MCF 10A (cell line): Measurements from ENCODE around the gene GZMM. TPM values are rescaled to one million over a fixed set of nuclear protein-coding genes. Genes with fewer than 3 reads are reported as not detected.

Experiments used
- BruUV-seq: library from RNA; stranded (reverse); fragments of 400-500 nt; replicated peaks from 2 replicates; lab custom pipeline; 2021; lab: Mats Ljungman, UMichigan
- CTCF ChIA-PET: fragments of 300-600 bp; sonication (Branson Sonifier 250); formaldehyde crosslinking; extraction: SDS; loops from one replicate; lab custom pipeline; 2021; ENCODE audit warnings: antibody characterized with exemption, inconsistent platforms; lab: Yijun Ruan, JAX
- POLR2A ChIA-PET: fragments of 300-600, 350-650 bp; sonication (Branson Sonifier 250); formaldehyde crosslinking; extraction: SDS; loops from one replicate; lab custom pipeline; 2020; ENCODE audit warnings: antibody characterized with exemption, inconsistent platforms; lab: Yijun Ruan, JAX
- DNase-seq: peaks from one replicate; pipeline ENCODE4 v3.0.0-alpha.2; 2018; ENCODE audit not compliant: unreplicated experiment
- H3K27ac Mint-ChIP-seq: one replicate; pipeline ENCODE4 v1.8.0; 2022; ENCODE audit warnings: mild to moderate bottlenecking, low read depth, mixed read lengths; ENCODE audit not compliant: unreplicated experiment
- H3K27me3 Mint-ChIP-seq: one replicate; pipeline ENCODE4 v1.8.0; 2022; ENCODE audit warnings: mixed read lengths; ENCODE audit not compliant: insufficient read depth, unreplicated experiment
- H3K36me3 Mint-ChIP-seq: one replicate; pipeline ENCODE4 v1.8.0; 2022; ENCODE audit warnings: mild to moderate bottlenecking, moderate library complexity, mixed read lengths; ENCODE audit not compliant: insufficient read depth, unreplicated experiment
- H3K4me1 Mint-ChIP-seq: one replicate; pipeline ENCODE4 v1.8.0; 2022; ENCODE audit warnings: mixed read lengths; ENCODE audit not compliant: insufficient read depth, unreplicated experiment
- H3K4me3 Mint-ChIP-seq: one replicate; pipeline ENCODE4 v1.8.0; 2022; ENCODE audit warnings: mild to moderate bottlenecking, moderate library complexity, mixed read lengths; ENCODE audit not compliant: unreplicated experiment
- H3K9me3 Mint-ChIP-seq: one replicate; pipeline ENCODE4 v1.8.0; 2022; ENCODE audit warnings: mixed read lengths; ENCODE audit not compliant: unreplicated experiment
- CTCF ChIP-seq: fragments of 200-600 bp; IDR thresholded peaks from one replicate; pipeline ENCODE4 v1.8.0; 2022; ENCODE audit warnings: antibody characterized with exemption, mild to moderate bottlenecking; ENCODE audit not compliant: unreplicated experiment
- intact Hi-C: fragments of 100-400 bp; cut with micrococcal nuclease; formaldehyde crosslinking; loops from 2 replicates; pipeline ENCODE4 v1.14.1; 2022
- total RNA-seq: library from RNA; stranded (reverse); gene quantifications from 2 replicates; pipeline ENCODE4 v1.2.3, GENCODE V29; 2022

Gene GZMM
- total RNA-seq, 1 experiment from 2014 or later, result not detected

- peaks cover 1% of the 10 kb centered on the region for H3K27me3 Mint-ChIP-seq
- intact Hi-C loops, result loop anchor here (5.0 to 10.0 kb wide), 2 partner anchors 120 to 162 kb away; partner anchors contain the start of gene MIER2
- BruUV-seq, result no TSS peak
- POLR2A ChIA-PET, result no interaction called here
- H3K4me3 Mint-ChIP-seq, result no peak overlapping the region
- H3K27ac Mint-ChIP-seq, result no peak overlapping the region
- H3K4me1 Mint-ChIP-seq, result peaks cover 13% of the 10 kb centered on the region
- TF ChIP-seq CTCF, result no peak
- CTCF ChIA-PET, result interaction anchor here (1.3 kb wide), 1 partner anchor 9 kb away, joined by 9 read pairs; the partner anchor contains the start of gene MADCAM1
- H3K36me3 Mint-ChIP-seq, result no peaks in the 10 kb centered on the region
- no peak for DNase-seq
- no peaks in the 10 kb centered on the region for H3K9me3 Mint-ChIP-seq
Measured at GRCh38 chr19:504616-505015, 39.2 kb upstream of the GZMM start.

DNA sequence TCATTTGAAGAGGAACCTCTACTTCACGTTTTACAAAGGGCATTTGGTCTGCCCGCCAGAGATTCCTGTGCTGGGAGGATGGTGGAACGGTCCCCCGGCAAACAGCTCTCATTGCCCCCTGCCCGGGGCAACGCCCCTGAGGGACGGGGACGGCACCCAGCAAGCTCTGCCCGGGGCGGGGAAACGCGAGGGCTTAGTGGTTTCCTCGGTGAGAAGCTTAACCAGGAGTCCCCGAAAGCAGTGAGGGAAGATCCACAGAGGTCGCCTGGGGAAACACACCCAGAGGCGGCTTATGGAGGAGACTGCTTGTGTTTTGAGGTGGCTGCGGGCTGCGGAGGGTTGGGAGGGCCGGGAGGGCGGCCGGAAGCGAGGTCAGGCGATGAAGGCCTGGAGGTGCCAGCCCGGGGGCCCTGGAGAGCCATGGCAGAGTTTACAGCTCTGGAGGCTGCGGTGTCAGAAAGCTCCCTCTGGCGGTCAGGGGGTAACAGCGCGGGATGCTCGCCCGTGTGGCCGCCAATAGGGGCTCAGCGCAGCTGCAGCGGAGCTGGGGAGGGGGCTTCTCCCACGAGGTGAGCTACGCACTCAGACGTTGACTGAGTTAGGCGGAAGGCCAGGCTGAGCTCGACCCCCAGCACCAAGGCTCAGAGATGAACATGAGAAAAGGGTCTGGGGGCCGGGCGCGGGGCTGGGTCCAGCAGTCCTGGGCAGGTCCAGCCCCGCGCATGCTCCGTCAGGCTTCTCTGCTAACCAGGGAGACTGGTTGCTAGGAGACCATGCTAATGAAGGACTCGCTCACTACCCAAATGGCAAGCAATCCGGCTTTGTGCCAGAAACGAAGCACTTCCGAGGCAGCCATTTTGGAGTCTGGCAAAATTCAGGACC is 37.2 kb upstream of the GZMM start:
- no peaks in the 10 kb centered on the region for H3K27me3 Mint-ChIP-seq
- peak overlapping the region; percentile 82 for H3K4me3 Mint-ChIP-seq
- CTCF ChIA-PET, result interaction anchor here (0.6 to 1.5 kb wide), 11 partner anchors 12 to 1846 kb away, joined by 3 to 9 read pairs (median 4); partner anchors contain the start of gene CDC34
- H3K36me3 Mint-ChIP-seq, result no peaks in the 10 kb centered on the region
- intact Hi-C loops, result loop anchor here (2.0 to 10.0 kb wide), 3 partner anchors 18 to 164 kb away; partner anchors contain the start of gene MIER2
- peak overlapping the region; percentile 98 for H3K27ac Mint-ChIP-seq
- DNase-seq, result peak; percentile 100
- TSS peak; percentile 63 for BruUV-seq
- H3K9me3 Mint-ChIP-seq, result no peaks in the 10 kb centered on the region
- peaks cover 24% of the 10 kb centered on the region for H3K4me1 Mint-ChIP-seq
- peak; percentile 95 for TF ChIP-seq CTCF
- POLR2A ChIA-PET, result interaction anchor here (0.6 to 2.9 kb wide), 10 partner anchors 14 to 668 kb away, joined by 3 to 24 read pairs (median 3); partner anchors contain the start of gene CDC34

DNA sequence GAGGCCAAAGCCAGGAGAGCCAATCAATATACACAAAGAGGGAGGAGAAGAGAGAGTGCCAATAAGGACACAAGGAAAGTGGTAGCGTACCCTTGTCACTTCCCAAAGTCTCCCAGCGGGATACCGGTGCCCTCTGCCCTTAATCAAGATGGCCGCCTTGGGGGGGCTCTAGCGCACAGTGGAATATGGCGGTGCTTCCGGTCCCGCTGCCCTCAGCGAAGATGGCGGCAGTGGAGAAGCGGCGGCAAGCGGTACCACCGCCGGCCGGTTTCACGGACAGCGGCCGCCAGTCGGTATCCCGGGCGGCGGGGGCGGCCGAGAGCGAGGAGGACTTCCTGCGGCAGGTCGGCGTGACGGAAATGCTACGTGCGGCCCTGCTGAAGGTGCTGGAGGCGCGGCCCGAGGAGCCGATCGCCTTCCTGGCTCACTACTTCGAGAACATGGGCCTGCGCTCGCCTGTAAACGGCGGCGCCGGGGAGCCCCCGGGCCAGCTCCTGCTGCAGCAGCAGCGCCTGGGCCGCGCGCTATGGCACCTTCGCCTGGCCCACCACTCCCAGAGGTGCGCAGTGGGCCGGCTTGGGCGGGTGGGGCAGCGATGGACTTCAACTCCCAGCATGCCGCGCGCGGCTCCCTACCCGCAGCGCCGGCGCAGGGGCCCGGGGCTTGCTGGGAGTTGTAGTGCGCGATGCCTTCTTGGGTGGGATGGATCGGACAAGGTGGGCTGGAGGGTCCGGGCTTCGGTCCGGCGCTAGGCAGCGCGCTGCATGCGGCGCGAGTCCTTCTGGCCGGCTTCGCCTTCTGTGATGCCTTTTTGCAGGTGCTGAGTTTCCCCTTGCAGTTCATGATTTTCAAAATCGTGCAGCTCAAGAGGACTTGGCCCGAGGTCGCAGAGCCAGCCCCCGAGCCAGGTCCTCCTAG is 36.3 kb upstream of the GZMM start, which contains the start of gene TPGS1:
TSS of gene TPGS1 (plus strand) at position 212 of the 918 bp plus-strand sequence. CDS start at position 222, 10 bp downstream.
- H3K36me3 Mint-ChIP-seq, result peaks cover 4% of the 10 kb centered on the region
- peak within 1 kb of the TSS; percentile 82 for H3K4me3 Mint-ChIP-seq
- POLR2A ChIA-PET, result interaction anchor here (1.0 to 2.9 kb wide), 6 partner anchors 19 to 197 kb away, joined by 3 to 24 read pairs (median 6); partner anchors contain the start of gene CDC34
- no peak for TF ChIP-seq CTCF
- peak within 1 kb of the TSS; percentile 98 for H3K27ac Mint-ChIP-seq
- BruUV-seq, result no TSS peak
- peaks cover 24% of the 10 kb centered on the region for H3K4me1 Mint-ChIP-seq
- intact Hi-C loops, result loop anchor here (2.0 to 10.0 kb wide), 3 partner anchors 19 to 165 kb away; partner anchors contain the start of gene MIER2
- H3K27me3 Mint-ChIP-seq, result no peaks in the 10 kb centered on the region
- CTCF ChIA-PET, result interaction anchor here (0.7 to 1.5 kb wide), 7 partner anchors 12 to 241 kb away, joined by 3 to 9 read pairs (median 4); partner anchors contain the start of gene CDC34
- peak; percentile 77 for DNase-seq
- H3K9me3 Mint-ChIP-seq, result no peaks in the 10 kb centered on the region
